ENCODE results near the gene RABEP2.
"Not testable (repeated sequence)": the region's sequence is repeated elsewhere in the genome, so short reads cannot be mapped to it uniquely, and the experiment has no call there.

Gene RABEP2

DNA sequence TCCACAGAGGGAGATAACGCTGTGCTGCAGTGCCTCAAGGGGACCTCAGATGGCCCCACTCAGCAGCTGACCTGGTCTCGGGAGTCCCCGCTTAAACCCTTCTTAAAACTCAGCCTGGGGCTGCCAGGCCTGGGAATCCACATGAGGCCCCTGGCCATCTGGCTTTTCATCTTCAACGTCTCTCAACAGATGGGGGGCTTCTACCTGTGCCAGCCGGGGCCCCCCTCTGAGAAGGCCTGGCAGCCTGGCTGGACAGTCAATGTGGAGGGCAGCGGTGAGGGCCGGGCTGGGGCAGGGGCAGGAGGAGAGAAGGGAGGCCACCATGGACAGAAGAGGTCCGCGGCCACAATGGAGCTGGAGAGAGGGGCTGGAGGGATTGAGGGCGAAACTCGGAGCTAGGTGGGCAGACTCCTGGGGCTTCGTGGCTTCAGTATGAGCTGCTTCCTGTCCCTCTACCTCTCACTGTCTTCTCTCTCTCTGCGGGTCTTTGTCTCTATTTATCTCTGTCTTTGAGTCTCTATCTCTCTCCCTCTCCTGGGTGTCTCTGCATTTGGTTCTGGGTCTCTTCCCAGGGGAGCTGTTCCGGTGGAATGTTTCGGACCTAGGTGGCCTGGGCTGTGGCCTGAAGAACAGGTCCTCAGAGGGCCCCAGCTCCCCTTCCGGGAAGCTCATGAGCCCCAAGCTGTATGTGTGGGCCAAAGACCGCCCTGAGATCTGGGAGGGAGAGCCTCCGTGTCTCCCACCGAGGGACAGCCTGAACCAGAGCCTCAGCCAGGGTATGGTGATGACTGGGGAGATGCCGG lies 7.5 kb upstream of the RABEP2 start:
- DNase-seq (ENCODE audit: low spot score): no peak

DNA sequence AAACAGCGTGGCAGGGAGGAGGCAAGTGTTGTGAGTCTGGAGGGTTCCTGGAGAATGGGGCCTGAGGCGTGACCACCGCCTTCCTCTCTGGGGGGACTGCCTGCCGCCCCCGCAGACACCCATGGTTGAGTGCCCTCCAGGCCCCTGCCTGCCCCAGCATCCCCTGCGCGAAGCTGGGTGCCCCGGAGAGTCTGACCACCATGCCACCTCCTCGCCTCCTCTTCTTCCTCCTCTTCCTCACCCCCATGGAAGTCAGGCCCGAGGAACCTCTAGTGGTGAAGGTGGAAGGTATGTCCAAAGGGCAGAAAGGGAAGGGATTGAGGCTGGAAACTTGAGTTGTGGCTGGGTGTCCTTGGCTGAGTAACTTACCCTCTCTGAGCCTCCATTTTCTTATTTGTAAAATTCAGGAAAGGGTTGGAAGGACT lies 6.8 kb upstream of the RABEP2 start, which contains the start of gene CD19:
Gene CD19 (plus strand): TSS at position 171 of the 425 bp plus-strand sequence. CDS start 30 bp downstream, at position 201.
- DNase-seq (ENCODE audit: low spot score): no peak

DNA sequence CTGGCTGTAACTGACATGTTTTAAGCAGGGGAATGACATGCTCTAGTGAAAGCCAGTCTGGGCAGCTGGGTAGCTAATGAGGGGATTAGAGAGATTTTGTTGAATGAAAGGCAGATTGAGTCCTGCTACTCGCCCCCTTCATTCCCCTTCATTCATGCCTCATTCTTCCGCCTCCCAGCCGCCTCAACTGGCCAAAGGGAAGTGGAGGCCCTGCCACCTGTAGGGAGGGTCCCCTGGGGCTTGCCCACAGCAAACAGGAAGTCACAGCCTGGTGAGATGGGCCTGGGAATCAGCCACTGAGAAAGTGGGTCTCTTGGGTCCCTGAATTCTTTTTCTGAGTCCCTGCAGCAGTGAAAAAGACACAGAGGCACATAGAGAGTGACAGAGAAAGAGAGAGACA lies 5.6 kb upstream of the RABEP2 start:
- DNase-seq (ENCODE audit: low spot score): no peak

DNA sequence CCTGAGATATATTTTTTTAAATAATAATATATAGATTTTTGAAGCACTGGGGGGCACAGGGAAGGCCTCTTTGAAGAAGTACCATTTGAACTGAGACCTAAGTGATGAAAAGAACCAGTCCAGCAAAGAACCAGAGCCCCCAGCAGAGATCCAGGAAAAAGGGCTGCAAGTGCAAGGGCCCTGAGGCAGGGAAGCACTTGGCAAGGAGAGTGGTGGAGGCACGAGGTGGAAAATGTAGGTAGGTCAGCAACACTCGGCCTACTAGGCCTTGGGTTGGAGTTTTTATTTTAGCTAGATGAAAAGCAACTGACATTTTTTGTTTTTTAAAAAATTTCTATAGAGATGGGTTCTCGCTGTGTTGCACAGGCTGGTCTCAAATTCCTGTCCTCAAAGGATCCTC lies 5.2 kb upstream of the RABEP2 start:
- DNase-seq (ENCODE audit: low spot score): no peak

DNA sequence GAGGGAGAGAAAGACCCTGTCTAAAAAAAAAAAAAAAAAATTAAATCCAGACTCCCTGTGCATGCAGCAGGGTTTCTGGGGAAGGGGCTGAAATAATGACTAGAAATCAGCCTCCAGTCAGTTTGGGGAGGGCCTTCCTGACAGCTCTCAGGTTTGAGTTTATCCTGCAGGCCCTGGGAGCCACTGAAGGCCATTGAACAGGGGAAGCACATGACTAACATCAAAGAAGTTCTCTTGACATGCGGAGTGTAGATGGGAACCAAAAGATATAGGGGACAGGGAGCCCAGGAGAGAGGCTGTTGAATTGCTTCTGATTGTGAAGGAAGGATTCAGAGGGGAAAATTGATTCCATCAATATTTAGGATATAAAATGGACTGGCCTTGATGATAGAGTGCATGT lies 2.8 kb upstream of the RABEP2 start:
- no peak for DNase-seq (ENCODE audit: low spot score)

DNA sequence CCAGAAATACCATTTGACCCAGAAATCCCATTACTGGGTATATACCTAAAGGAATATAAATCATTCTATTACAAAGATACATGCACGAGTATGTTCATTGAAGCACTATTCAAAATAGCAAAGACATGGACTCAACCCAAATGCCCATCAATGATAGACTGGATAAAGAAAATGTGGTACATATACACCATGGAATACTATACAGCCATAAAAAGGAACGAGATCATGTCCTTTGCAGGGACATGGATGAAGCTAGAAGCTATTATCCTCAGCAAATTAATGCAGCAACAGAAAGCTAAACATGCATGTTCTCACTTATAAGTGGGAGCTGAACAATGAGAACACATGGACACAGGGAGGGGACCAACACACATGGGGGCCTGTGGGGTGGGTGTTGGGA lies 1.2 kb upstream of the RABEP2 start:
- DNase-seq (ENCODE audit: low spot score): not testable (repeated sequence)

DNA sequence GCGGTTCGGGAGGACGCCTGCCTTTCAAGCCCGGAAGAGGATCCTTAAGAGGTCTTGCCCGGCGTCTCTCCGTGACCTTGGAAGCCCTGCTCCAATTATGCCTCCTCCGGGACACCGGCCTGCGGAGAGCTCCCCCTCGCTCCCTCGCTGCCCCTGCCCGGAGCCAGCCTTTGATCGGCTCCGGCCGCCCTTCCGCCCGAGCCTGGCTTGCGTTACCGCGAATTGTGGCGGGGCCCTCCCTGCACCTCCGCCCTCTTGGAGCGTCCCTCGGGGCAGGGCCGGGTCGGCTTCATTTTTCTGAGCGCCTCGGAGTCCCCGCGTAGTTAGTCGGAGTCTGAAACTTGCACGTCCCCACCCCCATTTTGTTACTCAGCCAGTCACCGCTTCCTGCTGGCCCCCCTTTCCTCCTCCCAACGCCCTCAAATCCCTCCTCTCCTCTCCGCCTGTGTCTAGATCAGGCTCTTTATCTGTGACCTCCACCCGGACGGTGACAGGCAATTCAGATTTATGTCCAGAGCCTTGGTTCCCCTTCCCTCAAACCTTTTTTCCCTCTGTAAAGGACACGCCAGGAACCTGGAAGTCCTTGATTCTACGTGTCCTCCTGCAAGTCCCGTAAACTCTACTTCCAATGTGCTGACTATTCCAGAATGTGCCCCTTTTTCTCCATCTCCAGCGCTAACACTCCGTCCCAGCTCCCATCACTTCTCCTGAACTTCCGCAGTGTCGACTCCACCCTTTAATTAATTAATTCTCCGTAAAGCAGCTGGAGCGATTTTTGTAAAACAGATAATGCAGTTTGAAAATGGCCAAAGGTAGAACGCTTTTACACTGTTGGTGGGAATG lies 569 bp upstream of the RABEP2 start:
- DNase-seq (ENCODE audit: low spot score): peak; percentile 71

DNA sequence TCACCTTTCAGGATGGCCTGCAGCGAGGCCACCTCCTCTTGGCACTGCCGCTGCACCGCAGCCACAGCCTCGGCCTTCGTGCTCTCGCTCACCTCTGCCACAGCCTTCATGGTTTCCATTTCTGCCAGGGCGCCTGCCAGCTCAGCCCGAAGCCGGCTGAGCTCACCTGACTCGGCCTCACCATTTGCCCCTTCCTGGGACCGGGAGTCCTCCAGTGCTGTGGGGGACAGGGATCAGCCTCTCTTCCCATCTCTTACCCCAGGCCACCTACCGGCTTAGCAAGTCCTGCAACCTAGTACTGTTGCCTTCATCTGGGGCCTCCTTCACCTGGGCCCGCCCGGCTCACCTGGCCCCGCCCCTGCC lies 658 bp downstream of the RABEP2 start:
- DNase-seq (ENCODE audit: low spot score): no peak

DNA sequence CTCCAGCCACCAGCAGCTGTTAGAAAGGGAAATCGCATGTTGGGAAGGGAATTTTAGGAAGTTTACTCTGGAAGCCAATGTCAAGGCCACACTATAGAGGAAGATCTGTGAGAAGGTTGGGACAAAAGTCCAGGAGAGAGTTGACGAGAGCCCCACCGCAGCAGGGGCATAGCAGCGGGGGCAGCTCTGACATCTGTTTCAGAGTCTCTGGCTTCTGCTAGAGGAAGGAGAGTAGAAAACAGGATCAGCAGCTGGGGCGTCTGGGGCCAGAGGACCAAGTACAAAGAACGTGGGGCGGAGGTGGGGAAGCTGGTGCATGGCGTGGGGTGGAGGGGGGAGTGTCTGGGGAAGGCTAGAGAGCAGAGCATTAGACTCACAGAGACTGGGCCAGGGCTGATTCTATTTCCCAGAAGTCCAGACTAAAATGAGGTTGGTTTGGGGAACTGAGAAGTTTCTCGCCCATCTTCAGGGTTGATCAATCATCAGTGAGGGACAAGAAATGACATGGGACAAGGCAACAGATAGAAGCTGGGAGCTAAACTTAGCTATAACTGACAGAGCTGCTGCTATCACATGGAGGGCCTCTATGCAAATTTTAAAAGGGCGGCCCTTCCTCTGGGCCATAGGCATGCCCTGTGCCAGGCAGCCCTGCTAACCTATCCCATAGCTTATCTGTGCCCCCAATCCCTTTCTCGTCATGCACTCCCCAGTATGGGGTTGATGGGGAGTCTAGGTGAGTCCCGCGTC lies 1.2 kb downstream of the RABEP2 start:
- DNase-seq (ENCODE audit: low spot score): no peak

DNA sequence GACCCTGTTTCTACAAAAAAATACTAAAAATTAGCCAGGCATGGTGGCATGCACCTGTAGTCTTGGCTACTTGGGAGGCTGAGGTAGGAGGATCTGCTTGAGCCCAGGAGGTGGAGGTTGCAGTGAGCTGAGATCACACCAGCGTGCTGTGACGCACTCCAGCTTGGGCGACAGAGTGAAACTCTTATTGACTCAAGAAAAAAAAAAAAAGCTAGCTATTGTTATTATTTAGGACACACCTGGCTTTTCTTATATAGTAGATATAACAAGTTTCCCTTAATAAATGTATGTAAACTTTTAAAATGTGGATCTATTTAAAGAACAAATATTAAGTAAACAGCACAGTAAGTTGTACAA lies 1.8 kb downstream of the RABEP2 start:
- no peak for DNase-seq (ENCODE audit: low spot score)

DNA sequence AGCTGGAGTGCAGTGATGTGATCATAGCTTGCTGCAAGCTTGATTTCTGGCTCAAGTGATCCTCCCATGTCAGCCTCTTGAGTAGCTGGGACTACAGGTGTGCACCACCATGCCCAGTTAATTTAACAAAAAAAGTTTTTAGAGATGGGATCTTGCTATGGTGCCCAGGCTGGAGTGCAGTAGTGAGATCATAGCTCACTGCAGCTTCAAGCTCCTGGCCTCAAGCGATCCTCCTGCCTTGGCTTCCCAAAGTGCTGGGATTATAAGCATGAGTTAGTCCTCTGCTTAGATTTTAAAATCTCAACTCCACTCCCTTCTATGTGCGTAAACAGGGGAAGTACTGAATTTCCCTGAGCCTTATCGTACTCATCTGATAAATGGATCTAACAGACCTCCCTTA lies 6.3 kb downstream of the RABEP2 start:
- DNase-seq (ENCODE audit: low spot score): no peak

DNA sequence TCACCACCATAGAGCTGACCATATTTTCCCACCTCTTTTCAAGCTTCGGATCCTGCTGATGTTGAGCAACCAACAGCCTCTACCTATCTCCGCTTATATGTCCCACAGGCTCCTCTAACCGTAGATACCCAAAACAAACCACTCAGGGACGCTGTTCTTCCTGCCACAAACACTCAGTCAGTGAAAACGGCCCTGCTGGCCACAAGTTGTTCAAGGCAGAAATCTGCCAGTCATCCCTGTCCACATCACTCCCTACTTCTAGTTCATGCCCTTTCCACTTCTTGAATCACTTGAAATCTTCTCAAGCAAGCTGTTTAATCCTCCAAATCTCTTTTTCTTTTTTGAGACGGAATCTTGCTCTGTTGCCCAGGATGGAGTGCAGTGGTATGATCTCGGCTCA lies 7.9 kb downstream of the RABEP2 start:
- no peak for DNase-seq (ENCODE audit: low spot score)

DNA sequence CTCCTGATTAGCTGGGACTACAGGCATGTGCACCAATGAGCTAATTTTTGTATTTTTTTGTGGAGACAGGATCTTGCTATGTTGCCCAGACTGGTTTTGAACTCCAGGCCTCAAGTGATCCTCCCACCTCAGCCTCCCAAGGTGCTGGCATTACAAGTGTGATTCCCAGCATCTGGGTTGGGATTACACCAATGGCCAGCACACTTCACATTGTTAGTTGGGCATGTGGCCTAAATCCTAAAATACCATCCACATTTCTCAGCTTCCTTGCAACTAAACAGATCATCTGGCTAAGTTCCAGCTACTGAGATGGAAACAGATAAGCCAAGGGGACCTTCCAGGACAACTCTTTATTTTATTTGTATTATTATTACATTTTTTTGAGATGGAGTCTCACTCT lies 9.9 kb downstream of the RABEP2 start:
- no peak for DNase-seq (ENCODE audit: low spot score)

DNA sequence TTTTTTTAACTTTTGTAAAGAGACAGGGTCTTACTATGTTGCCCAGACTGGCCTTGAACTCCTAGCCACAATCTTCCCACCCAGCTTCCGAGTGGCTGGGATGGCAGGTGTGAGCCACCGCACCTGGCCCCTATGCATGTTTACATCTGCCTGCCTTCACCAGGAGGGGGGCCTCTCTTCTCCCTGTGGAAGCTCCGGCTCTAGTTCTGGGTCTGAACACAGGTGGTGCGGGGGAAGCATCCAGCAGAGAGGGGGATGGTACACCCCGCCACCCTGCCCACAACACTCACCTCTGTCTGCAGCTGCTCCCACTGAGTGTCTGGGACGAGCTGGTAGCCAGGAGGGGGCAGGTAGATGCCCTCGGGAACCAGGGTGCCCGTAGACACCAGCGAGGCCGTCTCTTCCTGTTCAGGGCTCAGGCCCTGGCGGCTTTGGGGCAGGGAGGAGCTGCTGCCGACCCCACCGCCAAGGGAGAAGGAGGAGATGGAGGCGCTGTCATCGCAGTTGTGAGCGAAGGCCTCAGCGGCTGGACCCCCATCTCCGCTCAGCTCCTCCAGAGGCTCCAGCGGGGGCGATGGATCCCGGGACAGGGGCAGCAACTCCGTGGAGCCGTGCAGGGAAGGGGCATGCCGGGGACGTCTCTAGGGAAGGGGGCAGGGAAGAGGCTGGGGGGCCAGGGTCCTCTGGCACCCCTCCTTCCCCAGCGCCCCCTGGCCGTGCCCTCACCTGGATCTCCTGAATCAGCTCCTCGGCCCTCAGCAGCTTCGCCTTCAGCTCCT lies 10.9 kb downstream of the RABEP2 start:
- no peak for DNase-seq (ENCODE audit: low spot score)

DNA sequence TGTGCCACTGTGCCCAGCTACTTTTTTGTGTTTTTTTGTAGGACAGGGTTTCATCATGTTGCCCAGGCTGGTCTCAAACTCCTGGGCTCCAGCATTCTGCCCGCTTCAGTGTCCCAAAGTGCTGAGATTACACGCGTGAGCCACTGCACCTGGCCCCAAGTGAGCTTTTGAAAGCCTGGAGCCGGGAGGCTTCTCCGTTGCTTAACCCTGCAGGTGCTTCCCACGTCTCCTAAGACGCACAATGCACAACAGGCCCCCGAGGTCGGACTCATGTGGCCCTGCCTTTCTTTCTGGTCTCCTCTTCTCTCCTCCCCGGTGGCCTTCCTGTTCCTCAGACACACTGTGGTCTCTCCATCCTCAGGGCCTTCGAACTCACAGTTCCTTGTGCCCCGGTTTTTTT lies 12.5 kb downstream of the RABEP2 start:
- no peak for DNase-seq (ENCODE audit: low spot score)

DNA sequence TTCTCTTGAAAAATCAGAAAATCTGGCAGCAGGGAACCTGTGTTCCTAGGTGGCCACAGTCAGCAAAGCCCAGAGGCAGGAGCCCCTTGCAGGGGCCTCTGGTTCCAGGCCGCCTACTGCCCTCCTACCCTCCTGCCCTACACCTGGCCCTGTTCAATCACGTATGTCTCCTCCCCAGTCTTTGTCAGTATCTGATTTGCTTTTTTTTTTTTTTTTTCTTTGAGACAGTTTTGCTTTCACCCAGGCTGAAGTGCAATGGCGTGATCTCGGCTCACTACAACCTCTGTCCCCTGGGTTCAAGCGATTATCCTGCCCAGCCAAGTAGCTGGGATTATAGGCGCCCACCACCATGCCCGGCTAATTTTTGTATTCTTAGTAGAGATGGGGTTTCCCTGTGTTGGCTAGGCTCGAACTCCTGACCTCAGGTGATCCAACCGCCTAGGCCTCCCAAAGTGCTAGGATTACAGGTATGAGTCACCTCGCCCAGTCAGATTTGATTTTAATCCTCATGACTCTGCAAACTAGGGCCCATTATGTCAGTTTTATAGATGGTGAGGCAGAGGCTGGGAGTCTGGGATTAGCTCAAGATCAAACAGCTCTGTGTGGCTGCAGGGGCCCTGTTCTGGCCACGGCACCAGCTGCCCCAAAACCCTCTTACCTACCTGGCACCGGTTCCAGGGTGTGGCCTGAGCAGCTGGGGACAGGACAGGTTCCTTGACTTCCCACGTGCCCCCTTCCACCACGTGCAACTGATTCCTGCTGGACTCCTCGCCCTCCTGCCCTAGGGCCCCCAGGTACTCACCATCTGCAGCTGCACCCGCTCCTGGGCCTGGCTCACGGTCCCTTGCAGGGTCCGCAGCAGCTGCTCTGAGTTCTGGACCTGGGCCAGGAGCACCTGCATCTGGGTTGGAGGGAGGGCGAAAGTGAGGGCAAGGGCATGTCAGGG lies 14.7 kb downstream of the RABEP2 start:
- peak; percentile 39 for DNase-seq (ENCODE audit: low spot score)

DNA sequence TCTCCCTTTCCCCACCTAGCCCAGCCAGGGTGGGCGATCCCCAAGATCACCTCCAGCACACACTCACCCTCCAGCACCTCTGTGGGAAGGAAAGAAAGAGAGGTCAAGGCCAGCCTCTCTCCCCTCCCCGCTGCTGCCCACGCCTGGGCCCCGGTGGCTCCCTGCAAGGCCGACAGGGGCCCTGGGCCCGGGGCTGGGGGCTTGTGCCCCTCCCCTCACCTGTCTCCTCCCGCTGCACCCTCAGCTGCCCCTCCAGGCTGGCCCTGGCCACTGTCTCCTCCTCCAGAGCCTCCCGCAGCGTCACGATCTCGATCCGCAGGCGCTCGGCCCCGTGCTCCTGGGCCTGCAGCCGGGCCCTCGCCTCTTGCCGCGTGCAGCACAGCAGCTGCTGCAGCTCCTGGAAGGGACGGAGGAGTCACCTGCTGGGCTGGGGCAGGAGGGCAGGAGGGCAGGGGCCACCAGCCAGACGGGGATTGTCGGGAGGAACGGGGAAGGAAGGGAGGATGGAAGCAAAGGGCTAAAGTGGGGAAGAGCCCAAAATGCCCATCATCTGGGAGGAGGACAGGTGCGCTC lies 19.2 kb downstream of the RABEP2 start:
- no peak for DNase-seq (ENCODE audit: low spot score)

DNA sequence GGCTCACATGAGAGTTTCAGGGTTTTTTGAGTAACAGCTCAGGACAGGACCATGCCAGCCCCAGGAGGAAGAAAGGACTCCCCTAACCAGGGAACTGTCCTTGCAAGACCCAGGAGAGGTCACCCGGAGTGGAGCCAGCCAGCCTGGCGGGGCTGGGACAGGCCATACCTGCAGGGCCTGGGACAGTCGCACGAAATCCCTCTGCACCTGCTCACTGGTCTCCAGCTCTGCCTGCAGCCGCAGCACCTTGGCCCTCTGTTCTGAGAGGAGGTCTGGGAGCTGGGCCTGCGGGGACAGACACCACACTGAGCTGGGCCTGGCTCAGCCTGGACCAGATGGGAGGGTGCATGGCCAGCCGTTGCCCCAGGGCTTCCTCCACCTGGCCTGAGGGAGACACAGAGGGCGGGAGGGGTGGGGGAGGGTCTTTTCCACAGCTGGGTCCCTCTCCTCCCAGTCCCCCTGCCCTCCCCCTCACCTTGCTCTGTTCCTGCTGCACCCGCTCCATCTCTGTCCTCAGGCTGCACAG lies 19.7 kb downstream of the RABEP2 start:
- DNase-seq (ENCODE audit: low spot score): no peak

DNA sequence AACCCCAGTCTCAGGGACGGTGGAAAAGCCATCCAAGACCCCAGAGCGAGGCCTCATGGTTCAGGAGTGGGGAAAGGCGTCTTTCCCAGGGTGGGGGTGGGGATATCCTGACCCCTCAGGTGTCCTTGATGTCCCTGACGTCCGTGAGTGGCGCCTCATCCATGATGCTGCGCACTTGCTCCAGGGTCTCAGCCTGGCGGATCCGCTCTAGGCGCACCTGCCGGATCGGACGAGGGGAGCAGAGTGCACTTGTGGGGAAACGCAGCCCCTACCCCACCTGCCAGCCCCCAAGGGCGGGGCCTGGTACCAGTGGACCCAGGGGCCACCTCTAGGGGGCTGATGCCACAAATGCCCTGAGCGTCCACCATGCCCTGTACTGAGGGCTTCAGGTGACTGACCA lies 20.2 kb downstream of the RABEP2 start:
- DNase-seq (ENCODE audit: low spot score): no peak

DNA sequence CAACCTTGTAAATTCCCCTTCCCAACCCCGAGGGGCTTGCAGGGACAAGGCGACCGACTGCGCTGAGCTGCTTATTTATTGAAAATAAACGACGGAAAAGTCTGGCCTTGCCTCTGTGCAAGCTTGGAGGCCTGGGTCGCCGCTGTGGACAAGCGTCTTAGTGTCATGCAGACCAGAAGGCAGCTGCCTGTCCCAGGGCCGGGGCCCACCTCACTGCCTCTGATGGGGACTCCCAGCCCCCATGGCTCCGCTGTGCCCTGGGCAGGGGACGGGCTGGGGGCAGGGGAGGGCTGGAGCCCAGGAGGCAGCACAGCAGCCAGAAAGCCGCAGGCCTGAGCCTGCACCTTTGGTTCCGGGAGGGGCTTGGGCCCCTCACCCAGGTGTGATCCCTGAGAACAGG lies 20.7 kb downstream of the RABEP2 start:
- no peak for DNase-seq (ENCODE audit: low spot score)
